Activated CD8-positive, alpha-beta memory T cell treated with anti-CD3 and anti-CD28 coated beads, Interleukin-2, amount 50 U/mL, for 48 hours (primary cell): ENCODE results near the gene IL36A.

Source experiments
- DNase-seq: peaks from one replicate; pipeline ENCODE4 v3.0.0-alpha.2; 2020

IL36A gene

DNA sequence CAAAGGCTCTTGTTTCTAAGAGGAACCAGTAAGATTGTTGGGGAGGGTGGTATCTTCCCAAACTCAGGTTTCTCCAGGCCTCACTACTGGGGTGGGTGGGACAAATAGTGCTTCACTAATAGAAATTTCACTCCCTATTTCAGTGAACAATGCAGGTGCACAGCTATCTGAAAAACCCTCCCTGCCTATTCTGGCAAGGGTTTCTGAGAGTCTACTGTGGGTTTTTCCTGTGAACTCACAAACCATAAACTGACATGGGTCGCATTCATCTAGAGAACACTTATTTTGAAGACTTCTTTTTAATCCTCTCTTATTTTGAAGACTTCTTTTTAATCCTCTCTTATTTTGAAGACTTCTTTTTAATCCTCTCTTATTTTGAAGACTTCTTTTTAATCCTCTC is 4.4 kb downstream of the IL36A start:
- DNase-seq = no peak

DNA sequence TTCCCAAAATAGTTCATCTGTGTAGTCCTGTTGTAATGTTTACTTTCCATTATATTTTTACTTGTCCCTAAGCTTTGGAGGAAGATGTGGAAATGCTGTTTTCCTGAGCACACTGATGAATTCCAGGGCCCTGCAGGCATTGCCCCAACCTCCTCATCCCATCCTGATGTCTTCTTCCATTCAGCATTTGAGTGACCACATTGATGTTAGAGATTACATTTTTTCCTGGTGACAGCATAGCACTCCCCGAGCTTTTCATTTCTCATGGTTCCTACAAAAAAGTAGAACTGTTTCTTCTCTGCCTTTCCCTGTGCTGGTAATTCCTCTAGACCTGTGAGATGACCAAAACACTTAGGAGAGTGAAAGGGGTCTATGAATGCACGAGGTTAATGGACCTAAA is 4.8 kb downstream of the IL36A start:
- DNase-seq = no peak

DNA sequence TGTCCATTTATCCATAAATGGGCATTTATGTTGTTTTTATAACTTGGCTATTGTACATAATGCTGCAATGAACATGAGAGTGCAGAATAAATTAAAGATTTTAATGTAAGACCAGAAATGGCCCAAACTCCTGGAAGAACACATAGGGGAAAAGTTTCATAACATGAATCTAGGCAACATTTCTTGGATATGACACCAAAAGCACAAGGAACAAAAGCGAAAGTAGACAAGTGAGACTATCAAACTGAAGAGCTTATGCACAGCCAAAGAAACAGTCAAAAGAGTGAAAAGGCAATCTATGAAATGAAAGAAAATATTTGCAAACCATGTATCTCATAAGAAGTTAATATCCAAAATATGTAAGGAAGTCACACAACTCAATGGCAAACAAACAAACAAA is 5.8 kb downstream of the IL36A start:
- no peak for DNase-seq

DNA sequence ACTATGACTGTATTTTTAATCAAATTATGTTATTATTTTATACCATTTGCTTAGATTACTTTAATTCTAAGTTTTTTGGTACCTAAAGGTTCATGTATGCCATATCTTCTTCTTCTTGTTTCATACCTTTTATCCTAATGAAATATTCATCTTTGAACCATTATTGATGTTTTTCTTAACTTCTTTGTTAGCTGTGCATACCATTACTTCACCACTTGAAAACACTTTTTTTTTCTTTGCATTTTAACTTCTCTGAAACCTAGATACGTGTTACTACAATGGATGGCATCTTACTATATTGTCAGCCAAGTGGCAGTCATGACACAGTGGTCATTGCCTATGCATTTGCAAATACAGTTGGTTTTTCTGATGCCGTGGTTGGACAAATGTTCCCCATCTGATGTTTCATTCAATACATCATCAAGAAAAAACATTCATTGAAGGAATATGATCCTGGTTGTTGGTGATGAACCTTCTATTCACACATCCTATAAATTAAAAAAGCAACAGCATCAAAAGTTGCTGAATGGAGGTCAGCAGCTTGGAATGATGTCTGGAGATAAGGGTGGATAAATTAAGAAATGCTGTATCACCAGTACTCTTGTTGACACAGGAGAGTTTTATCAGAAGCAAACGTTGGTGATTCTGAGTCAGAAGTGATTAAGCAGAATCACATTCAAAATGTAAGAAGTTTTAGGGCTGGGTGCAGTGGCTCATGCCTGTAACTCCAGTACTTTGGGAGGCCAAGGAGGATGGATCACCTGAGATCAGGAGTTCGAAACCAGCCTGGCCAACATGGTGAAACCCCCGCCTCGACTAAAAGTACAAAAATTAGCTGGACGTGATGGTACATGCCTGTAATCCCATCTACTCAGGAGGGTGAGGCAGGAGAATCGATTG is 7.4 kb downstream of the IL36A start:
- DNase-seq = no peak

DNA sequence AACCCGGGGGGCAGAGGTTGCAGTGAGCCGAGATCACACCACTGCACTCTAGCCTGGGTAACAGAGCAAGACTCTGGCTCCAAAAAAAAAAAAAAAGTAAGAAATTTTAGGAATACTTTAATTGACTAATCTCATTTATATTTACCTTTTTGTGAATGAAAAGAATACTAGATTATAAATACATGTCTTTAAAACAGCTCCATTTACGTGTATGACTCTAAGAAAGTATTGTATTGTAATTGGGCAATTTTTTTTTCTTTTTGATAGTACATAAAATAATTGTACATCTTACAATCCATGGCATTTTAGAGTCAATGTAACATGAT is 8.0 kb downstream of the IL36A start:
- no peak for DNase-seq

DNA sequence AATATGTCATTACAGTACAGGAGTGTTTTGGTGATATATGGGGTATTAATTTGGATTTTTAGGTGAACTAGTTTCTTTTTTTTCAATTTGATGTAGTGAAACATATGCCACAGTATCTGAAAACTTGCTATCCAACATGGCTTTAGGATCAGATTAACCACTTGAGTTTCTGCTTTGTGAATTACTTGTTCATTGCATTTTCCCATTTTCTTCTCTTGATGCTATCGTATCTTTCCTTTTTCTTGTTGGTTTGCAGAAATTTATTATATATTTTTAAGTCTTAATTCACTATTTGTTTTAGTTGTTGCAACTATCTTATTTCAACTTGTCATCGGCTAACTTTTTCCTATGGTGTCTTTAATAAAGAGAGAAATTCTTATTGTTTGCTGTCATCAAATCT is 8.8 kb downstream of the IL36A start:
- DNase-seq = no peak

DNA sequence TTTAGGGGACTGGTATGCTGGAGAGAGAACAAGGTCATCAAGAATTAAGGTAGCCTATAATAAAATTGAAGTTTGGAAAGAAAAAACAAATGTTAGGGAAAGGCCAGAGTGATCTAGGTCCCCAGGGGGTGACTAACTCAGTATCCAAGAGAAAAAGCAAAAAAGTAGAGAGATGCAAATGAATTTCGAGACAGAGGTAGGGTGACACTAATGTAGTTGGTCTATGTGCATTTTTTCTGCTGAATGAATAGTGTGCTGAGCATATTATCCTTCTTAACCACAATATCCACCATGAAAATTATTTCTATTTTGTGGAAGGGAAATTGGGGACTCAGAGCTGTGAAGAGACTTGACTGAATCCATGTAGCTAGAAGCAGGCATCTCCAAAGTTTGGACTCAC is 9.8 kb downstream of the IL36A start:
- DNase-seq = no peak

DNA sequence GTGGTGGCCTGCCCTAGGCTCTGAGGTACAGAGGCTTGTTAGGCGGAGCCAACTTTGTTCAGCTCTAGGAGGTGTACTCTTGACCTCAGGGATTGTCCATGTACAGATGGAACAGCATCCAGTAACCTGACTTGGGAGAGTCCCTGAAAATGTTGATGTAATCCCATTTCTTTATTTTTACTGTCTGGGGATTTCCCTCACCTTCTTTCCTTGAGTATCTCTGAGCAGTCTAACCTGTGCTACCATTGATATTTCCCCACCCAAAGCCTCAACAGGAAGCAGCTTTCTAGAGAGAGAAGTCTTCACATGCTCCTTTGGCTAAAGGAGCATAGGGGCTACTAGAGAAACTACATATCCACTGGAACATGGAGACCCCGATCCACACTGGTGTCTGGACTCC is 10.4 kb downstream of the IL36A start:
- DNase-seq = no peak

DNA sequence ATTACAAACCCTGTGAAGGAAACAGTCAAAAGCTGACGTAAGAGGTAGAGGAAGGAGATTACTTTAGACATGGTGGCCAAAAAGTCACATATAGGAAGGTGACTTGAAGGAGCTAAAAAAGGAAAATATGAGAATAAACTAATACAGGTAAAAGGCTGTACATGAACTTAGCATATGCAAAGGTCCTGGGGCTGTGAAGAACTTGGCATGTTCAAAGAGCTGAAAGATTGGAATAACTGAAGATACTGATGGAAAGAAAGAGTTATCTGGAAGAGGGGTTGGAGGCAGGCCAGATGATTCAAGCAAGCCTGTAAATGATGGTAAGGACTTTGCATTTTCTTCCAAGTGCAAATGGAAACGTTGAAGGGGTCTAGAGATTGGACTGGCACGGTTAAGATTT is 13.2 kb downstream of the IL36A start:
- no peak for DNase-seq

DNA sequence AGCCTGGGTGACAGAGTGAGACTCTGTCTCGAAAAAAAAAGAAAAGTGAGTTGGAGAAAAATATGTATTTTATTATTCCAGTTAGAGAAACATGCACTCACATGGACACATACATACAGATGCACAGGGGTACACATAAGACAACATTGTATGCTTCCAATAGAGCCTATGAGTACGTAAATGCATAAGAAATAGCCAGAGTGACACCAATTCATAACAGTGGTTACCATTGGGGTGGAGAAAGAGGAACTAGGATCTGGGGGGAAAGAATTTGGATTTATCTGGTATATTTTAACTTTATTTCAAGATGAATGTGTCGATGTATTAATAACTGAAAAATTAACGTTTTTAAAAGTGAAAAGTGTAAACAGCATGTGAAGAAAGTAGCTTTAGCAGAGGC is 16.1 kb downstream of the IL36A start:
- DNase-seq = no peak

DNA sequence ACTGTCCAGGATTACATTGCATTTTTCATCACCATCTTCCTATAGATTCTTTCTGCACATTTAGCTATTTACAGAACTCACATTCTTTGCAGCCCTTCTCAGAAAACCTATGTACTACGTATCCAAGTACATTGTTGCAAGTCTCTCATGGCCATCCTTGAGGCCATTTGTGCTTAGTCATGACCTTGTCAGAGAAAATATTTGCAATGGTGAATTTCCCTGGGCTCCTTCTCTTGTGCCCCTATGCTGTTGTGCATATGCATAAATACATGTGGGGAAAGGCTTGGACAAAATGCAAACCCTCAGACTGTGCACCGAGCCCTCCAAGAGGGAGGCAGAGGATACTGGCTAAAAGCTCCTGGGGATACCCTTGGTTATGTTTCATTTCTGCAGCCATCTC is 19.5 kb downstream of the IL36A start:
- DNase-seq = no peak

DNA sequence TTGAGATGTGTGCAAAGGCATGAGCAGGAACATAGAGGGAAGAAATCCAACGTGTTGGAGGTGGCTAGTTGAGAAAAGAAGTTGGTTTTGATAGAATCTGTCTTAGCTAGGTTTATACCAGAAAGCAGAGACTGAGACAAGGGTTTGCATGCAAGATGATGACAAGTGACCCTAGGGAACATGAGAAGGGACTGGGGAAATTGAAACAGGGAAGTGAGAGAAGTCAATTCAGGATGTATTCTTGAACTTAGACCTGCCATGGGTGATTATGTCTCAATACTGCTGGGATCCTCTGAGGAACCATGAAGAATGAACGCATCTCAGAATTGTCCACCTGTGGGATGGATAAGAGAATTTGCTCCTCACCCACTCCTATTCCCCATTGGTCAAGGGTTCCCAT is 20.5 kb downstream of the IL36A start:
- DNase-seq = no peak

DNA sequence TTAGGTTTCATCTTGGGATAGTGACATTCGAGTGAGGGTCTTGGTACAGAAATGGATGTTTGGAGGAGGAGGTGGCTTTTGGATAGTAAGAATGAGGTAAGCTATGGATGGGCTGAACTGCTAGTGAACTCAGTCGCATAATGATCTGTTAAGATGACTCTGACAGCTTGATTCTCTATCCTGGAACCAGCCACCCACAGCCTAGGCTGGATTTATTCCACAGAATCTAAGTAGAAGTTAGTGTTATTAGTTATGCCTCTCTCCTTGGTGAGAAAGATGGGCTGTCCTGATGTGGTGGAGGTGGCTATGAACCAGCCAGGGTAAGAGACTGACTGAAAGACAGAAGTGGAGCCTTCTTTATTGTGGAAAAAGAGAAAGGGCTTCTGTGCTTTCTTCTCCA is 22.4 kb downstream of the IL36A start:
- DNase-seq = no peak

DNA sequence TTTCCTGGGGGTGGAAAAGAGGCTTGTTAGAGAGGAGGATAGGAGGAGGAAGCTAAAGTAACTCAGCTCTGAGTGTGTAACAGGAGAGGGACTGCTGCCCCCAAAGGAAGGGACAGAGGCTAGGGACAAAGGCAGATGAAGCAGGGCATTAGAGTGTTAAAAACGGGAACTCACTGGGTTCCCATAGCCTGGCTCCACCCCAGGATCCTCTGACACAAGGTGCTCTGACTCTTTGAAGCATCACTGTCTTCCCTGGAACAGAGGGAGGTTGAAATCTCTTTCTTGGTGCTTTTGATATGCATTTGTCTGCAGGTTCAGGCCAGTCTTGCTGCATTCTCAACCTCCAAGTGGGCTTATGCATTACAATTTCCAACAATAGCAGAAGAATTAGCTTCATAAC is 22.9 kb downstream of the IL36A start:
- DNase-seq = no peak

DNA sequence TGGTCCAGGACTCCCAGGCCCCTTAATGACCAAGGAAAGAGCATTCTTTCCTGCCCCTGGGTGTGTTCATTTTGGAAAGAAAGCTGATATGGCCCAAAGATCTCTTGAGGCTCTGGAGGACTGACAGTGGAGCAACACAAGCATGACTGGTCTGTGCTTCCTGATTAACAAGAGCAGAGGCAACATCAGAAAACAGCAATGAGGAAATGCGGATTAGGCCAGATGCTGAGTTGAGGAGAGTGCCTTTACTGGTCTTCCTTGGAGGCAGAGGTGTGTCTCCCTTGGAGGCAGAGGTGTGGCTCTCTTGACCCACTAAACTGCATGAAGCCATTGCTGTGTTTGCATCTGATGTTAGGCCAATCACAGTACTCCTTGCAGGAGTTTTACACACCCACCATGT is 27.5 kb downstream of the IL36A start:
- no peak for DNase-seq

DNA sequence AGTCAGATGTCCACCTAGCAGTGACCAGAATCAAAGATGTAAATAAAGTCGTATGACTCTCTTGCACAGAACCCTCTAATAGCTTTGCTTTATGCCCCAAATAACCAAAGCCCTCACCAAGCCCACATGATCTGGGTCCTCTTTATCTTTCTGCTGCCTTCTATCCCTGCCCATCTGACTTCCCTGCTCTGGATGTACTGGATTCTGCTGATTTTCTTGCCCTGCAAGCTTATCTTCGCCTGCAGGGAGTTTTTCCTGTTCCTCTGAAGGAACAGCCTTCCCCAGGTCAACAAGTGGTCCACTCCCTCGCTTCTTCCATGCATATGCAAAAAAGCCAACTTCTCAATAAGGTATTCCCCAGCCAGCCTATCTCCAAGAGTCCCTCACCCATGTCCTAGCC is 28.8 kb downstream of the IL36A start:
- no peak for DNase-seq

DNA sequence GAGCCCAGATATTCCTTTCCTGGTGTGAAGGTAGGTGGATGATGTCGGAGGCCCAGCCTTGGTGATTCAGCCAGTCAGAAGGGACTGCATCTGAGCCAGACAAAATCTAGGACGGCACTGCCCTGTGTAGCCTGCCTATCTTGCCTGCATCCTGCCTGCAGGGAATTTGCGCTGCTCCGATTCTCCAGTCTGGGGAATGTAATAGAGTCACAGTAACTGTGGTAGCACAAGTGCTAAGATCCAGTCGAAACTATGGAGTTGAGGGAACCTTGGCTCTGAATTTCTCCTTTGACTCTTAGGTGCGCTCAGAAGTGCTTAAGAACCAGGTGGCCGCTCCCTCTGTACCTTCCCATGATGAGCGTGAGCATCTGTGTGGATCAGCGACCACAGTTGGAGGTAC is 31.5 kb downstream of the IL36A start:
- DNase-seq = no peak

DNA sequence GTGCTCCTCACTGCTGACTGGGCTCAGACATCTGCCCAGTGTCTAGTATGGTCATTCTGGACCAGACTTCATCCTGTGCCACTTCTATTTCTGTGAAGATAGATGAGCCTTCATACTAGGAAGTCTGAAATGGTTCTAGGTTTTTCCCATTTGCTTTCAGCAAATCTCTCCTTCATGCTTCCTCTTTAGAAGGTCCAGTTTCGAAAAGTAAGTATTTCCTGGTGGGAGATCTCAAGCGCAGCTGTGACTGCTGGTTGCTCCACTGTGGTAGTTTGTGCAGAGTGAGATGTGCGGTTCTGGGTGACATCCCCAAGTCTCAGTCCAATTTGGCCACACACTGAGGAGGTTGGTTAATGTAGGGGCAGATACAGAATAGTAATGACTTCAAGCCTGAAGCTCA is 33.0 kb downstream of the IL36A start:
- DNase-seq = no peak

DNA sequence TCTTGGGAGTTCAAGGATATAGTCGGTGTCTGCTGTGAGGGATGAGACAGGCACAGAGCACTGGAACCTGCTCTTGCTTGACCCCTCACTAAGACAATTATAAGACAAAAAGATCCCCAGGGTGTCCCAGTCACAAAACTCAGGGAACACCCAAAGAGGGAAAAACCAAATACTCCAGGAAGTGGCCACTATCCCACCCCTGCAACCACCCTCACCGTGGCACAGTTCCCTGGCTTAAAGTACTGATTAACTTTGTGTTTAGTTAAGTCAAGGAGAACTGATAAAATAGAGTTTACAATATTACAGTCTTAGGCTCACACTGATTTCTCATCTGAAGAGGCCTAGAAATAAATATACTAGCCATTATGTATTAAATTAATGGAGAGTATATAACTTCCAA is 33.9 kb downstream of the IL36A start:
- DNase-seq = no peak

DNA sequence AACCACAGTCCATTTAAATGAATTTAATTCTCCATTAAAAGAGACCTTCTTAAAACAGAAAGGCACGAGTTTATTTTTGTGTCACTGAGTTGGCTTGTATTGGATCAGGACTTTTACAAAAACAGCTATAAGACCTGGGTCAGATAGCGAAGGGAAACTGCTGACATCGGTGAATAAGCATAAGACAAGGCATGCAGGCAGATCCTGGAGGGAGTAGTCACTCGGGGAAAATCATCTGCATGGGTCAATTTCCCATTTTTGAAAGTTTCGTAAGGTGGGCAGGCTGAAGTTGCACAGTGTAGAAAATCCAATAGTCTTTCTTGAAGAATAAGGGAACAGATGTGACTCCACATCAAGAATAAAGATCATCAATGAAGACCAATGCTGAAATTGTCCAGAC is 34.5 kb downstream of the IL36A start:
- no peak for DNase-seq

DNA sequence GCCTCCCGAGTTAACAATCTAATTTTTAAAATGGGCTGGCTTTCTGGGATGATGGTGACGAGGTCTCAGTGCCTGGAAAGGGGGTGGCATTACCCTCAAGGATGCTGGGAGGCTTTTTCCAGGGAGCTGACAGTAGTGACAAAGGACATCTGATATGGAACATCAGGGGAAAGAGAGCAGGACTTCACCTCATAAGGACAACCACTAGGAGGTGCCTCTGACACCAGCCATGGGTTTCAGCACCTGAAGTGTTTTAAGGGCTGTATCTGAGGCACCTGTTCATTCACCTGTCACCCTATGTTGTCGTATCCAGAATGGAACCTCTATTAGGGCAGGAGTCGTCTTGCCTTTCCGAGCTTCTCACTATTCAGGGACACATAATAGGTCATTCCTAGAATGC is 36.6 kb downstream of the IL36A start:
- no peak for DNase-seq

DNA sequence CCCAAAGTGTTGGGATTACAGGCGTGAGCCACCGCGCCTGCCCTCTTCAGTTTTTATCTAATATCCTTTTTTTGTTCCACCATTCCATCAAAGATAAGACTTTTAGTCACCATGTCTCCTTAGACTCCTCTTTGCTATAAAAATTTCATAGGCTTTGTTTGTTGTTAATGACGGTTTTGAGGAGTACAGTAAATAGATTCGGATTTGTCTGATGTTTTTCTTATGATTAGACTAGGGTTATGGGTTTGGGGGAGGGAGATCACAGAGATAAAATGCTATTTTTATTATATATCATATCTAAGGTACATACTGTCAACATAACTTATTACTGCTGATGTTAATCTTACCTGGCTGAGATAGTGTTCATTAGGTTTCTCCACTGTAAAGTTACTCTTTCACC is 41.2 kb downstream of the IL36A start:
- no peak for DNase-seq

DNA sequence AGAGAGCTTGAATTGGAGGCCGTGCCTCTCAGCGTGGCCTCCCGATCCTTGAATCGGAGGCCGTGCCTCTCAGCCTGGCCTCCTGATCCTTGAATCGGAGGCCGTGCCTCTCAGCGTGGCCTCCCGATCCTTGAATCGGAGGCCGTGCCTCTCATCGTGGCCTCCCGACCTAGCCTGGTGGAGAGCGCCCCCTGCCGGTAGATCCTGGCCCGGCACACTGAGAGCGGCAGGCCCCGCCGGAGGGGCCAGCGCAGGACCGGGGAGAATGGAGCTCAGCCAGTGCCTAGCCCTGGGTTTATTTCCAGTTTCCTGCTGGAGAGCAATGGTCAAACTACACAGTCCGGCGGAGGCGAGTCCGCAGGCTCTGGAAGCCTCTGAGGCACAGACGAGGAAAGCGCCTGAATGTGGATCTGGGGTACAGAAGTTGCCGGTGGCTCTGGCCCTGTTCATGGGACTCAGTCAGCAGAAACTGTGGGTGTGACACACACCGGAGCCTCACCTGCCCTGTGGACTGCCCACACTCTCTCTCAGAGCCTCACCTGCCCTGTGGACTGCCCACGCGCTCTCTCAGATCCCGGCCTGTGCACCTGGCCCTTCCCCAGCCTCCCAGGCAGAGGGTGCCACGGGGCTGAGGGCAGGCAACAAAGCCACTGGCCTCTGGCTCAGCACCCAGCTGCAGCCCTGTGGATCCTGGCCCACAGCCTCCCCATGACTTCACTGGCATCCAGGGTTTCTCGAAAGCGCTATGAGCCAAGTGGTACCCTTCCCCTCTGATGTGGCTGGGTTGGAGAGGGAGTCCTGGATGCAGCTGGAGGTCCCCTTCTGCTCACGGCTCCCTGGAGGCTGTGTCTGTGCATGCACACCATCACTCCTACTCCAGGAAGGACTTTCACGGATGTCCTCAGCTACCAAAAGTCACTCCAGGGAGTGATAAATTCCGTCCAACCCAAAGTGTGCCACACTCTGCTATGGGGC is 45.9 kb downstream of the IL36A start:
- no peak for DNase-seq

DNA sequence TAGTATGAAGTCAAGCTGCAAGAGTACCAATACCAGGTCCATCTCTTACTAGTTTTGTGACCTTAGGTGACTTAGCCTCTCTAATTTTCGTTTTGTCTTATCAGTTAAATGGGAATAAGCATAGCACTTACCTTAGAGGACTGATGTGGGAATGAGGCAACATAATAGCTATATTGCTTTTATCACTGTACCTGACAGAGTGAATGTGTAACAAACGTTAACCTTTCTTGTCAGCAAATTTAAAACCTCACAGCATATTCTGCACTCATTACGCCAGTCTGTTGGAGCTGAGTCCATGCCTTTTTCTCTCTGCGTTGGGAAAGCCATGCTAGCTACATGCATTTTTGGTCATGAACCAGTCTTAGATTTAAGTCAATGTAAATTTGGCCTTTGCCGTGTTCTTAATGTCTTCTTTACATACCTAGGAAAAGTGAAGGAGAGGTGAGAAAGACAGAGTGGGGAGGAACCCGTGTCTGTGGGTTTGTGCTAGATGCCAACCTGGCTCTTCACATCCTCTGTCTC is 47.2 kb downstream of the IL36A start, which contains the start of gene IL36B:
IL36B (minus strand) TSS at position 472 of the 522 bp plus-strand sequence.
- DNase-seq = no peak
